GM12878 (cell line): ENCODE results near the gene NPY2R. TPM values are rescaled to one million over a fixed set of nuclear protein-coding genes. Genes with fewer than 3 reads are reported as not detected.

ENCODE experiments used
- ATAC-seq: fragments of 200-7000 bp; cut with Tn5 transposase; 3 replicates; pipeline ENCODE4 v1.9.1; 2020; ENCODE audit warnings: mild to moderate bottlenecking, moderate library complexity
- BruUV-seq: library from RNA; stranded (reverse); fragments of 400-500 nt; replicated peaks from 2 replicates; lab custom pipeline; 2021; lab: Mats Ljungman, UMichigan
- CTCF ChIA-PET: fragments of 300-600 bp; sonication (Branson Sonifier 250); formaldehyde crosslinking; extraction: SDS; loops from one replicate; lab custom pipeline; 2021; ENCODE audit warnings: inconsistent platforms; lab: Yijun Ruan, JAX
- POLR2A ChIA-PET: fragments of 350-600 bp; formaldehyde crosslinking; extraction: SDS; loops from one replicate; lab custom pipeline; 2021; ENCODE audit warnings: inconsistent platforms; lab: Charles Lee
- RAD21 ChIA-PET: fragments of 300-600 bp; sonication (Branson Sonifier 250); formaldehyde crosslinking; loops from one replicate; lab custom pipeline; 2023; ENCODE audit warnings: antibody characterized with exemption; ENCODE audit not compliant: unreplicated experiment; lab: Charles Lee
- SMC1A ChIA-PET: fragments of 300-600 bp; sonication (Branson Sonifier 250); formaldehyde crosslinking; loops from one replicate; lab custom pipeline; 2023; ENCODE audit not compliant: unreplicated experiment, uncharacterized antibody; lab: Charles Lee
- DNase-seq: peaks from one replicate; pipeline ENCODE4 v3.0.0-alpha.2; 2011; ENCODE audit warnings: low read depth, low spot score
- FAIRE-seq: peaks from 3 replicates; lab custom pipeline; 2011; peaks lifted over from hg19 to GRCh38; lab: Jason Lieb, UNC
- H2AFZ ChIP-seq: 2 replicates; pipeline ENCODE4 v1.6.0; 2011; ENCODE audit warnings: low read depth, low read length, control low read depth; ENCODE audit not compliant: control insufficient read depth
- H3K27ac ChIP-seq: 2 replicates; pipeline ENCODE4 v1.5.1; 2011; ENCODE audit warnings: control low read depth; ENCODE audit not compliant: control insufficient read depth, insufficient read depth
- H3K27me3 ChIP-seq, 2 experiments: replicated peaks in 1 of 2; 2 replicates each; pipeline versions ENCODE4 v1.6.0 to v1.6.1; 2011; ENCODE audit warnings: low read length in 1 of 2; ENCODE audit not compliant: control insufficient read depth in 2 of 2, insufficient read depth in 2 of 2
- H3K36me3 ChIP-seq, 2 experiments: 2 replicates each; pipeline ENCODE4 v1.5.1; 2011; ENCODE audit warnings: low read length in 1 of 2; ENCODE audit not compliant: control insufficient read depth in 2 of 2, insufficient read depth in 2 of 2
- H3K4me1 ChIP-seq: 2 replicates; pipeline ENCODE4 v1.6.1; 2011; ENCODE audit warnings: mild to moderate bottlenecking, low read length, moderate library complexity, mixed read lengths; ENCODE audit not compliant: control insufficient read depth, insufficient read depth
- H3K4me2 ChIP-seq: 2 replicates; pipeline ENCODE4 v1.6.0; 2011; ENCODE audit warnings: control low read depth; ENCODE audit not compliant: control insufficient read depth, insufficient read depth
- H3K4me3 ChIP-seq: fragments of 200-600 bp; sonication (generic); 2 replicates; pipeline ENCODE4 v1.5.1; 2016
- H3K79me2 ChIP-seq: 2 replicates; pipeline ENCODE4 v1.6.0; 2011; ENCODE audit warnings: low read length; ENCODE audit not compliant: control insufficient read depth, insufficient read depth
- H3K9ac ChIP-seq: 2 replicates; pipeline ENCODE4 v1.8.0; 2011; ENCODE audit warnings: low read length, control low read depth, mixed read lengths; ENCODE audit not compliant: control insufficient read depth, insufficient read depth
- H3K9me3 ChIP-seq: replicated peaks from 3 replicates; pipeline ENCODE4 v1.5.1; 2011; ENCODE audit warnings: mild to moderate bottlenecking, low read length; ENCODE audit not compliant: control insufficient read depth, insufficient read depth
- H4K20me1 ChIP-seq: 2 replicates; pipeline ENCODE4 v1.6.0; 2011; ENCODE audit not compliant: control insufficient read depth, insufficient read depth
- ETV6 ChIP-seq, 2 experiments: fragments of 450-650 bp in 1 of 2; IDR thresholded peaks in 1 of 2; conservative IDR thresholded peaks in 1 of 2; 2 replicates each; pipeline ENCODE4 v1.6.1; 2014; ENCODE audit warnings: antibody characterized with exemption in 1 of 2, borderline replicate concordance in 1 of 2, low read depth in 1 of 2, mild to moderate bottlenecking in 1 of 2, moderate library complexity in 1 of 2
- SPI1 ChIP-seq: IDR thresholded peaks from 2 replicates; pipeline ENCODE4 v1.6.1; 2011; ENCODE audit warnings: low read depth, mild to moderate bottlenecking, low read length, moderate library complexity, borderline replicate concordance; ENCODE audit not compliant: insufficient read depth
- SREBF1 ChIP-seq: IDR thresholded peaks from 2 replicates; pipeline ENCODE4 v1.6.1; 2012; ENCODE audit warnings: mild to moderate bottlenecking, low read length
- WGBS: methylation state at CpG from one replicate; pipeline ENCODE4 v1.1.6; 2016; ENCODE audit warnings: low lambda C conversion rate; ENCODE audit not compliant: insufficient replicate concordance, insufficient coverage; ENCODE audit errors: missing lambda C conversion rate; 5-methylcytosine and 5-hydroxymethylcytosine counted together
- in situ Hi-C: fragments of 300-500 bp; cut with MboI; formaldehyde crosslinking; loops from 9 replicates; pipeline ENCODE4 v1.14.3; 2018; ENCODE audit warnings: mixed read lengths
- intact Hi-C: fragments of 100-400 bp; cut with micrococcal nuclease; formaldehyde crosslinking; loops from one replicate; pipeline ENCODE4 v1.14.2; 2022; ENCODE audit not compliant: unreplicated experiment
- polyA plus RNA-seq, 11 experiments: library from polyadenylated mRNA; depleted of rRNA in 4 of 11; unstranded in 6 of 11; stranded (reverse) in 5 of 11; fragments of >200 nt; fragmentation: Nextera tagmentation in 4 of 11; fragmentation: Illumina TruSeq in 1 of 11; extraction: Ambion mirVana in 4 of 11; extraction: Trizol in 1 of 11; gene quantifications; 1 replicate in 1 of 11; 2 replicates in 10 of 11; pipeline versions ENCODE4 v1.2.1 to v1.2.3, GENCODE V29; 2011 to 2016; ENCODE audit warnings: inconsistent platforms in 2 of 11, missing spikeins in 2 of 11, low read depth in 1 of 11
- total RNA-seq, 4 experiments: library from RNA; depleted of rRNA in 3 of 4; stranded (reverse); fragments of >200 nt in 3 of 4; fragmentation: Illumina TruSeq in 1 of 4; extraction: Trizol in 1 of 4; gene quantifications; 2 replicates each; pipeline versions ENCODE4 v1.2.1 to v1.2.3, GENCODE V29; 2013 to 2021

Gene NPY2R
- total and polyA plus RNA-seq, 10 of the 15 experiments (the other 5 are each of a cell fraction or from before 2014, with no cell fraction given), result not detected

DNA sequence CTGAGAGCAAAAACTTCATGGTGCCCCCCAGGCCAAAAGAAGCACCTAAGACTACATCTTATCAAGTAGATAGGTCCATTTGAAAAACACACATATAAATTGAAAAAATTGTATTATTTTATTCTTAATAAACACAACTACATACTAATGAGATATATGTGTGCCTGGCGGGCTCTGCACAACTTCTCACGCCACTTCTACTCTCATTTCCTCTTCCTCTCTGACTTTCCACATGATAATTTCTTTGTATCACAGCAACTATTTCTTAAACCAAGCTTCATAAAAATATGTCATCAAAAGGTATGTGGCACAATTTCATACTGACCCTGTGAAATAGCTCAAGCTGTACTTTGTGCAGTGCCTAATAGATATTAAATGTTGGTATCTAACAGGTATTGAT lies 10.7 kb upstream of the NPY2R start:
- intact Hi-C loops, result no loop called here
- no peak overlapping the region for H3K4me2 ChIP-seq
- H3K9me3 ChIP-seq, result no peaks in the 10 kb centered on the region
- TF ChIP-seq SPI1, result peak; percentile 69; the same call in 1 of the 2 replicates
- no peak for TF ChIP-seq ETV6 (conservative IDR thresholded peaks at IDR 0.05 in 1 of 2, IDR thresholded peaks at IDR 0.05 in 1 of 2; ENCODE audit: borderline replicate concordance in 1 of 2, low read depth in 1 of 2)
- TF ChIP-seq, all 136 proteins: peak for 1
- H3K4me1 ChIP-seq, result no peaks in the 10 kb centered on the region
- SMC1A ChIA-PET, result no interaction called here
- no peak for DNase-seq
- no peak overlapping the region for H2AFZ ChIP-seq
- in situ Hi-C loops, result no loop called here
- CTCF ChIA-PET, result interaction anchor here (1.2 kb wide), 1 partner anchor 10 kb away, joined by 3 read pairs; no protein-coding TSS in a partner anchor
- no peak overlapping the region for H3K9ac ChIP-seq
- no peak overlapping the region for H3K4me3 ChIP-seq
- RAD21 ChIA-PET, result no interaction called here
- no peak overlapping the region for H3K27ac ChIP-seq
- no peaks in the 10 kb centered on the region for H3K79me2 ChIP-seq
- 0% methylated on average over 2 of the region's 2 CpGs for WGBS
- H3K27me3 ChIP-seq, result no peaks in the 10 kb centered on the region
- BruUV-seq, result no TSS peak
- H3K36me3 ChIP-seq, result no peaks in the 10 kb centered on the region
- peak; percentile 41; the same call in 2 of the 3 replicates for ATAC-seq
- POLR2A ChIA-PET, result no interaction called here
- no peaks in the 10 kb centered on the region for H4K20me1 ChIP-seq
- FAIRE-seq, result no peak

DNA sequence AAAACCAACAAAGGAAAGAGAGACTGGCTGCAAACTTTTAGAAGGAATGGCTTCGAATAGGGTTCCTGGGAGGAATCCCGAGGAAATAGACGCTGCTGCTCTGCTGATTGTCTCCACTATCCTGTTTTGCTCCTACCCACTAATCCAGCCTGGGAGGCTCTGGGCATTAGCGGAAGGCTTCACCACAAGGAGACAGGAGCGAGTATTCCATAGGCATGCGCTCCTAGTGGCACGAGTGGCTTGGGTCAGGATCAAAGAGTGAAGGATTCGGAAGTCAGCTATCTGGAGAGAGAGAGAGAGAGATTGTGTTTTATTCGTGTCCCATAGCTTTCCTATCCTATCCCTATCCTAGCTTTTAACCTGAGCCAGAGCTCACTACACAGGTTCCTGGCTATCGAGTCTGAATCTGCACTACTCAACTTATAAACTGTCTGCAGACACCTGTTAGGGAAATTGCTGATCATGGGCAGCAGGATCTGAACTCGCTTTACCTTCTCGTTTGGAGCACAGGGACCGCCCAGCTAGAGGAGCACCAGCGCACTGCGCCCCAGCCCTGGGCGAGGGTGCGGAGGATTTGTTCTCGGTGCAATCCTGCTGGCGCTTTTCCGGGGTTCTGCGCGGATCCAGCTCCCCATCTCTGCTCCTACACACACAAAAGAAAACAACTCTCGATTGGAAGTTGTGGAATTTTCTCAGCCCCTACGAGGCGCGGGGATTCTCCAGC lies 740 bp upstream of the NPY2R start:
- ATAC-seq, result no peak
- 28% methylated on average over 26 of the region's 26 CpGs for WGBS
- Histone ChIP-seq H3K9me3 (no peaks in the 10 kb centered on the region), H4K20me1 (no peaks in the 10 kb centered on the region), H3K27me3 (peaks cover 2 to 17% of the 10 kb centered on the region in 2 experiments; a peak in 3 of 4 replicates), H3K4me3 (no peak overlapping the region), H3K9ac (no peak overlapping the region), H3K36me3 (no peaks in the 10 kb centered on the region), H3K27ac (no peak overlapping the region), H3K79me2 (no peaks in the 10 kb centered on the region), H2AFZ (no peak overlapping the region), H3K4me2 (no peak overlapping the region), H3K4me1 (no peaks in the 10 kb centered on the region)
- RAD21 ChIA-PET, result no interaction called here
- in situ Hi-C loops (no loop called here), intact Hi-C loops (no loop called here)
- no peak for TF ChIP-seq SREBF1
- FAIRE-seq, result no peak
- no peak for DNase-seq
- CTCF ChIA-PET, result interaction anchor here (0.6 kb wide), 1 partner anchor 10 kb away, joined by 3 read pairs; no protein-coding TSS in a partner anchor
- SMC1A ChIA-PET, result no interaction called here
- POLR2A ChIA-PET, result no interaction called here
- no TSS peak for BruUV-seq
